Measurements from ENCODE around the gene BABAM2. TPM values are rescaled to one million over a fixed set of nuclear protein-coding genes. Genes with fewer than 3 reads are reported as not detected.
"Not testable (repeated sequence)": the region's sequence is repeated elsewhere in the genome, so short reads cannot be mapped to it uniquely, and the experiment has no call there.

BABAM2 gene
- total RNA-seq, 1 donor from 2014 or later = 58.9 TPM

DNA sequence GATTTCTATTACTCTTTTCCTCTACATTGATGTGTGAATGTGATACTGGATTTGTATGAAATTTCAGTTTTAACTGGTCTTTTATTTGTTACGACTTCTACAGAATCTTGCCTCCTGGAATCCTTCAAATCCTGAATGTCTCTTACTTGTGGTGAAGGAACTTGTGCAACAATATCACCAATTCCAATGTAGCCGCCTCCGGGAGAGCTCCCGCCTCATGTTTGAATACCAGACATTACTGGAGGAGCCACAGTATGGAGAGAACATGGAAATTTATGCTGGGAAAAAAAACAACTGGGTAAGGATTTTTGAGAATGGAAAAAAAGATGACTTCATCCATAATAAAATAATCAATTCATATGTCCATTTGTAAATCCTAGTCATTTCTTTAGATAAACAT is 134.6 kb downstream of the BABAM2 start:
- Histone ChIP-seq H3K27me3 (ENCODE audit: low read depth) (no peaks in the 10 kb centered on the region), H3K36me3 (peaks cover 11% of the 10 kb centered on the region), H3K9me3 (replicated peaks) (peaks cover 4% of the 10 kb centered on the region), H3K4me3 (no peak overlapping the region), H3K4me1 (peaks cover 2% of the 10 kb centered on the region), H3K27ac (replicated peaks) (no peak overlapping the region)
- no peak for DNase-seq
- TF ChIP-seq, protein P1, sequence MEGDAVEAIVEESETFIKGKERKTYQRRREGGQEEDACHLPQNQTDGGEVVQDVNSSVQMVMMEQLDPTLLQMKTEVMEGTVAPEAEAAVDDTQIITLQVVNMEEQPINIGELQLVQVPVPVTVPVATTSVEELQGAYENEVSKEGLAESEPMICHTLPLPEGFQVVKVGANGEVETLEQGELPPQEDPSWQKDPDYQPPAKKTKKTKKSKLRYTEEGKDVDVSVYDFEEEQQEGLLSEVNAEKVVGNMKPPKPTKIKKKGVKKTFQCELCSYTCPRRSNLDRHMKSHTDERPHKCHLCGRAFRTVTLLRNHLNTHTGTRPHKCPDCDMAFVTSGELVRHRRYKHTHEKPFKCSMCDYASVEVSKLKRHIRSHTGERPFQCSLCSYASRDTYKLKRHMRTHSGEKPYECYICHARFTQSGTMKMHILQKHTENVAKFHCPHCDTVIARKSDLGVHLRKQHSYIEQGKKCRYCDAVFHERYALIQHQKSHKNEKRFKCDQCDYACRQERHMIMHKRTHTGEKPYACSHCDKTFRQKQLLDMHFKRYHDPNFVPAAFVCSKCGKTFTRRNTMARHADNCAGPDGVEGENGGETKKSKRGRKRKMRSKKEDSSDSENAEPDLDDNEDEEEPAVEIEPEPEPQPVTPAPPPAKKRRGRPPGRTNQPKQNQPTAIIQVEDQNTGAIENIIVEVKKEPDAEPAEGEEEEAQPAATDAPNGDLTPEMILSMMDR (IDR thresholded peaks at IDR 0.05; ENCODE audit: borderline replicate concordance) = no peak
- intact Hi-C loops (cut with micrococcal nuclease) = no loop called here

DNA sequence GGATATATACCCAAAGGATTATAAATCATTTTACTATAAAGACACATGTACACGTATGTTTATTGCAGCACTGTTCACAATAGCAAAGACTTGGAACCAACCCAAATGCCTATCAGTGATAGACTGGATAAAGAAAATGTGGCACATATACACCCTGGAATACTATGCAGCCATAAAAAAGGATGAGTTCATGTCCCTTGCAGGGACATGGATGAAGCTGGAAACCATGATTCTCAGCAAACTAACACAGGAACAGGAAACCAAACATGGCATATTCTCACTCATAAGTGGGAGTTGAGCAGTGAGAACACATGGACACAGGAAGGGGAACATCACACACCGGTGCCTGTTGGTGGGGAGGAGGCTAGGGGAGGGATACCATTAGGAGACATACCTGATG is 135.7 kb downstream of the BABAM2 start:
- H3K27me3 ChIP-seq (ENCODE audit: low read depth); H3K4me3 ChIP-seq; intact Hi-C loops (cut with micrococcal nuclease); DNase-seq; H3K9me3 ChIP-seq (replicated peaks); H3K27ac ChIP-seq (replicated peaks): not testable (repeated sequence)
- peaks cover 13% of the 10 kb centered on the region for H3K4me1 ChIP-seq
- H3K36me3 ChIP-seq = peaks cover 11% of the 10 kb centered on the region

DNA sequence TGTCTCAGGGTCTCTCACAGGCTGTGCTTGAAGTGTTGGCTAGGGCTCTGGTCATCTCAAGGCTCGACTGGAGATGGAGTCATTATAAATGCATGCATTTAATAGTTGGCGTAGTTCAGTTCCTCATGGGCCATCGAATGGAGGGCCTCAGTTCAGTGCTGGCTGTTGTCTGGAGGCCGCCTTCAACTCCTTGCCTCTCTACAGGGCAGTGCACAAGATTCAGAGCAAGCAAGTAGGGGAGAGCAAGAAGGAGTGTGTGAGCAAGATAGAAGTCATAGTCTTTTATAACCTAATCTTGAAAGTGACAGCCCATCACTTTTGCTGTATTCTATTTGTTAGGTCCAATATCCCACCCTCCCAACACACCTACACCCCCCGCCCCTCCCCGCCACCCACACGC is 137.5 kb downstream of the BABAM2 start:
- TF ChIP-seq, protein P1 (IDR thresholded peaks at IDR 0.05; ENCODE audit: borderline replicate concordance) = no peak
- peaks cover 11% of the 10 kb centered on the region for H3K36me3 ChIP-seq
- H3K9me3 ChIP-seq (replicated peaks) = peaks cover 4% of the 10 kb centered on the region
- H3K4me1 ChIP-seq = peaks cover 15% of the 10 kb centered on the region
- no peak for DNase-seq
- intact Hi-C loops (cut with micrococcal nuclease) = no loop called here
- H3K27me3 ChIP-seq (ENCODE audit: low read depth) = no peaks in the 10 kb centered on the region
- H3K27ac ChIP-seq (replicated peaks) = no peak overlapping the region
- H3K4me3 ChIP-seq = no peak overlapping the region

DNA sequence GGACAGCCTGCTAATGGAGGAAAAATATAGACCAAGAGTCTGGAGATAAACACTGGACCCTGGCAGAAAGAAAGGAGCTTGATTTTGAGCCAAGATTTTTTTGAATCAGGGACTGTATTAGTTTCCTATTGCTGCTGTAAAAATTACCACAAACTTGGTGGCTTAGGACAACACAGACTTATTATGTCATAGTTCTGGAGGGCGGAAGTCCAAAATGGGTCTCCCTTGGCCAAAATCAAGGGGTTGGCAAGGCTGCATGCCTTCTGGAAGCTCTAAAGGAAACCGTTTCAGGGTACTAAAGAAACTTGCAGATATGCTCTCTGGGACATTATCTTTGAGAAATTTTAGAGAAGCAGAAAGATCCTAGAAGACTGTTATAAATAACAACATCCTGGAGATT is 140.1 kb downstream of the BABAM2 start:
- DNase-seq = peak; percentile 16

DNA sequence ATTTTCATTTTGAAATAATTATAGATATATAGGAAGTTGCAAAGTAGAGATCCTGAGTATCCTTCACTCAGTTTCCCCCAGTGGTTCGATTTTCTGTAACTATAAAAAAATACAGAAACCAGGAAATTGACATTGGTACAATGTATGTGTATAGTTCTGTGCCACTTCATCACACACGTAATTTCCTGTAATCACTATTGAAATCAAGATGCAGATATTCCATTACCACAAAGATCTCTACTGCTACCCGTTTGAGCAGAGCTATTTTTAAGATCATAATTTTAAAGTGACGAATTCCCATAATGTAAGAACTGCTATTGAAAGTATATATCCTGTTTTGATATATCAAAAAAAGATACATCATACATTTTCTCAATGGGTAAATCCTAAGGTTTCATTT is 142.3 kb downstream of the BABAM2 start:
- peaks cover 37% of the 10 kb centered on the region for H3K4me1 ChIP-seq

More for the DNA sequence above, 140.1 kb downstream of the BABAM2 start:
- Histone ChIP-seq H3K36me3 (peaks cover 8% of the 10 kb centered on the region), H3K27ac (replicated peaks) (no peak overlapping the region), H3K4me1 (peaks cover 27% of the 10 kb centered on the region), H3K27me3 (ENCODE audit: low read depth) (no peaks in the 10 kb centered on the region), H3K9me3 (replicated peaks) (peaks cover 4% of the 10 kb centered on the region), H3K4me3 (no peak overlapping the region)
- intact Hi-C loops (cut with micrococcal nuclease) = no loop called here
- TF ChIP-seq, protein P1 (IDR thresholded peaks at IDR 0.05; ENCODE audit: borderline replicate concordance) = no peak

DNA sequence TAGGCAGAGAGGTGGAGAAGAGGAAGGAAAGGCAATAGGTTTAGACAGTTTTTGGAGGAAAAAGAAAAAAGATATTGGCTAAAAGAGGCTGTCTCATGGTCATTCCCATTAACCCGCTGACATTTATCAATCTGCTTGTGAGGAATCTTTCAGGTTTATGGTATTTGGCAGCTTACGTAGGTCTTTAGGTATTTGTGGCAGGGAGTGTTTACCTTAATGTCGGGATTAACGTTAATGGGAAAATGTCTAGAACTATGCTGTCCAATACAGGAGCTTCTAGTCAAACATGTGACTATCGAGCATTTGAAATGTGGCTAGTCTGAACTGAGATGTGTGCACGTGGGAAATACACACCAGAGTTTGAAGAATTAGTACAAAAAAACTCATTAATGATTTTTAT is 144.2 kb downstream of the BABAM2 start:
- no peaks in the 10 kb centered on the region for H3K36me3 ChIP-seq
- H3K4me1 ChIP-seq = peaks cover 55% of the 10 kb centered on the region
- DNase-seq = no peak

More for the DNA sequence above, 142.3 kb downstream of the BABAM2 start:
- Histone ChIP-seq H3K27me3 (ENCODE audit: low read depth) (no peaks in the 10 kb centered on the region), H3K9me3 (replicated peaks) (no peaks in the 10 kb centered on the region), H3K36me3 (no peaks in the 10 kb centered on the region), H3K4me3 (no peak overlapping the region), H3K27ac (replicated peaks) (no peak overlapping the region)
- intact Hi-C loops (cut with micrococcal nuclease) = no loop called here
- no peak for DNase-seq
- TF ChIP-seq, protein P1 (IDR thresholded peaks at IDR 0.05; ENCODE audit: borderline replicate concordance) = no peak

More for the DNA sequence above, 144.2 kb downstream of the BABAM2 start:
- intact Hi-C loops (cut with micrococcal nuclease) = no loop called here
- H3K27ac ChIP-seq (replicated peaks) = no peak overlapping the region
- H3K4me3 ChIP-seq = no peak overlapping the region
- TF ChIP-seq, protein P1 (IDR thresholded peaks at IDR 0.05; ENCODE audit: borderline replicate concordance) = no peak
- no peaks in the 10 kb centered on the region for H3K9me3 ChIP-seq (replicated peaks)
- no peaks in the 10 kb centered on the region for H3K27me3 ChIP-seq (ENCODE audit: low read depth)

All from left ventricle myocardium inferior (tissue), 1 donor.